K562 (cell line): Measurements from ENCODE around the gene ANKRD65. TPM values are rescaled to one million over a fixed set of nuclear protein-coding genes. Genes with fewer than 3 reads are reported as not detected.
"Not testable (repeated sequence)": the region's sequence is repeated elsewhere in the genome, so short reads cannot be mapped to it uniquely, and the experiment has no call there.

Source experiments
- ATAC-seq: fragments of 200-7000 bp; cut with Tn5 transposase; 3 replicates; pipeline ENCODE4 v1.9.1; 2020; ENCODE audit warnings: moderate library complexity
- BruUV-seq: library from RNA; stranded (reverse); fragments of 400-500 nt; replicated peaks from 2 replicates; lab custom pipeline; 2021; lab: Mats Ljungman, UMichigan
- CTCF ChIA-PET: fragments of 300-600 bp; formaldehyde crosslinking; extraction: SDS; loops from one replicate; lab custom pipeline; 2021; ENCODE audit warnings: low intra/inter-chr PET ratio; lab: Yijun Ruan, JAX
- POLR2A ChIA-PET: fragments of 300-600, 350-650 bp; sonication (Branson Sonifier 250); formaldehyde crosslinking; extraction: SDS; loops from one replicate; lab custom pipeline; 2021; ENCODE audit warnings: antibody characterized with exemption, inconsistent platforms; lab: Yijun Ruan, JAX
- DNase-seq, 4 experiments: peaks; one replicate each; pipeline versions ENCODE4 v3.0.0 to v3.0.0-alpha.2; 2011 to 2018; ENCODE audit warnings: low spot score in 3 of 4, mixed read lengths in 3 of 4; ENCODE audit errors: extremely low read depth in 1 of 4
- FAIRE-seq: peaks from 2 replicates; lab custom pipeline; 2011; peaks lifted over from hg19 to GRCh38; lab: Jason Lieb, UNC
- H2AFZ ChIP-seq: 2 replicates; pipeline ENCODE4 v1.6.0; 2011; ENCODE audit warnings: low read depth, low read length, control low read depth, inconsistent platforms
- H3K27ac ChIP-seq: fragments of 200-600 bp; 3 replicates; pipeline ENCODE4 v1.8.0; 2011; ENCODE audit warnings: low read depth, mild to moderate bottlenecking, control low read depth, inconsistent platforms, low read length, moderate library complexity, mixed read lengths; ENCODE audit errors: extremely low read depth
- H3K27me3 ChIP-seq, 2 experiments: fragments of 300-600 bp in 1 of 2; 2 replicates in 1 of 2; 3 replicates in 1 of 2; pipeline versions ENCODE4 v1.6.0 to v1.8.0; 2011; ENCODE audit warnings: inconsistent platforms in 2 of 2, low read length in 2 of 2, mild to moderate bottlenecking in 1 of 2, mixed read lengths in 1 of 2, moderate library complexity in 1 of 2; ENCODE audit not compliant: control insufficient read depth in 2 of 2, insufficient read depth in 2 of 2
- H3K36me3 ChIP-seq: fragments of 300-600 bp; 3 replicates; pipeline ENCODE4 v1.8.0; 2011; ENCODE audit warnings: mild to moderate bottlenecking, low read length, inconsistent platforms; ENCODE audit not compliant: control insufficient read depth, insufficient read depth
- H3K4me1 ChIP-seq, 2 experiments: fragments of 200-600 bp in 1 of 2; replicated peaks in 1 of 2; 2 replicates in 1 of 2; 3 replicates in 1 of 2; pipeline versions ENCODE4 v1.5.1 to v1.8.0; 2011; ENCODE audit warnings: inconsistent platforms in 2 of 2, low read length in 2 of 2, mild to moderate bottlenecking in 1 of 2, mixed read lengths in 1 of 2, moderate library complexity in 1 of 2; ENCODE audit not compliant: control insufficient read depth in 2 of 2, insufficient read depth in 2 of 2
- H3K4me2 ChIP-seq: 2 replicates; pipeline ENCODE4 v1.6.1; 2011; ENCODE audit warnings: low read length, control low read depth, inconsistent platforms, mixed read lengths; ENCODE audit not compliant: insufficient read depth
- H3K4me3 ChIP-seq: fragments of 200-600 bp; sonication (generic), shearing (Covaris generic); 2 replicates; pipeline ENCODE4 v1.5.1; 2016; ENCODE audit warnings: control low read depth, inconsistent platforms
- H3K79me2 ChIP-seq: fragments of 200-600 bp; 3 replicates; pipeline ENCODE4 v1.8.0; 2011; ENCODE audit warnings: low read length, inconsistent platforms; ENCODE audit not compliant: control insufficient read depth, insufficient read depth
- H3K9ac ChIP-seq, 2 experiments: 2 replicates each; pipeline versions ENCODE4 v1.6.0 to v1.6.1; 2011; ENCODE audit warnings: low read depth in 2 of 2, low read length in 2 of 2, control low read depth in 1 of 2, inconsistent platforms in 1 of 2, mild to moderate bottlenecking in 1 of 2, mixed read lengths in 1 of 2; ENCODE audit not compliant: insufficient read depth in 1 of 2
- H3K9me1 ChIP-seq: one replicate; pipeline ENCODE4 v1.6.0; 2011; ENCODE audit warnings: inconsistent platforms, mild to moderate bottlenecking, low read length, moderate library complexity; ENCODE audit not compliant: control insufficient read depth, insufficient read depth
- H3K9me3 ChIP-seq: replicated peaks from 2 replicates; pipeline ENCODE4 v1.5.1; 2011; ENCODE audit warnings: low read depth, low read length, inconsistent platforms; ENCODE audit not compliant: control insufficient read depth, insufficient read depth
- H4K20me1 ChIP-seq: replicated peaks from 2 replicates; pipeline ENCODE4 v1.6.1; 2011; ENCODE audit warnings: low read length, inconsistent platforms, mixed read lengths; ENCODE audit not compliant: control insufficient read depth, insufficient read depth
- ESRRA ChIP-seq: fragments of 450-650 bp; IDR thresholded peaks from 2 replicates; pipeline ENCODE4 v1.6.1; 2014; ENCODE audit warnings: low read depth, mild to moderate bottlenecking, moderate library complexity, borderline replicate concordance
- PML ChIP-seq: IDR thresholded peaks from 2 replicates; pipeline ENCODE4 v1.6.1; 2012; ENCODE audit warnings: low read length, inconsistent platforms
- POLR2AphosphoS5 ChIP-seq: IDR thresholded peaks from 2 replicates; pipeline ENCODE4 v1.6.1; 2011; ENCODE audit warnings: mild to moderate bottlenecking, low read depth, low read length, moderate library complexity; ENCODE audit not compliant: control insufficient read depth, insufficient read depth
- POLR2G ChIP-seq: fragments of 200-400 bp; formaldehyde crosslinking; IDR thresholded peaks from 2 replicates; pipeline ENCODE4 v1.6.1; 2017; ENCODE audit warnings: low read depth, mild to moderate bottlenecking, antibody characterized with exemption, low read length, moderate library complexity
- RBFOX2 ChIP-seq: fragments of 200-400 bp; formaldehyde crosslinking; IDR thresholded peaks from 2 replicates; pipeline ENCODE4 v1.6.1; 2017; ENCODE audit warnings: low read depth, mild to moderate bottlenecking, low read length, moderate library complexity
- RBM22 ChIP-seq: fragments of 200-400 bp; formaldehyde crosslinking; IDR thresholded peaks from 2 replicates; pipeline ENCODE4 v1.6.1; 2018; ENCODE audit warnings: low read length, low read depth; ENCODE audit not compliant: poor library complexity, severe bottlenecking
- ZBTB1 ChIP-seq: sonication (generic); formaldehyde crosslinking; IDR thresholded peaks from 2 replicates; pipeline ENCODE4 v1.8.1; 2023; ENCODE audit warnings: missing genetic modification reagents, low read depth, mild to moderate bottlenecking, borderline replicate concordance
- ZBTB33 ChIP-seq: sonication (generic); formaldehyde crosslinking; IDR thresholded peaks from 2 replicates; pipeline ENCODE4 v1.8.1; 2023; ENCODE audit warnings: mild to moderate bottlenecking, missing genetic modification reagents
- WGBS: fragments of 100-300 bp; shearing (Covaris generic); methylation state at CpG from one replicate; pipeline ENCODE4 v1.1.6; 2016; ENCODE audit warnings: low coverage, mixed read lengths; ENCODE audit not compliant: insufficient coverage; ENCODE audit errors: missing lambda C conversion rate; 5-methylcytosine and 5-hydroxymethylcytosine counted together
- in situ Hi-C: fragments of 300-500 bp; cut with MboI; formaldehyde crosslinking; loops from 4 replicates; pipeline ENCODE4 v1.15.0; 2018; ENCODE audit warnings: inconsistent platforms, mixed read lengths
- intact Hi-C: fragments of 100-400 bp; cut with micrococcal nuclease; formaldehyde crosslinking; loops from 2 replicates; pipeline ENCODE4 v1.14.2; 2022
- polyA plus RNA-seq, 8 experiments: library from polyadenylated mRNA; depleted of rRNA in 4 of 8; stranded (reverse) in 5 of 8; unstranded in 3 of 8; fragments of >200 nt; fragmentation: Nextera tagmentation in 2 of 8; fragmentation: Illumina TruSeq in 1 of 8; extraction: Ambion mirVana in 2 of 8; extraction: Trizol in 1 of 8; gene quantifications; 2 replicates each; pipeline versions ENCODE4 v1.2.1 to v1.2.3, GENCODE V29; 2011 to 2014; ENCODE audit warnings: inconsistent platforms in 1 of 8, missing spikeins in 1 of 8
- total RNA-seq, 7 experiments: library from RNA; depleted of rRNA in 6 of 7; stranded (reverse); fragments of >200 nt in 6 of 7; fragmentation: Illumina TruSeq in 2 of 7; extraction: Trizol in 2 of 7; gene quantifications; 2 replicates each; pipeline versions ENCODE4 v1.2.1 to v1.2.3, GENCODE V29; 2011 to 2021; ENCODE audit warnings: low replicate concordance in 1 of 7

The ANKRD65 gene
- total and polyA plus RNA-seq, 9 of the 15 experiments (the other 6 are each of a cell fraction or from before 2014, with no cell fraction given) = not detected

GRCh38 chr1:1385931-1386330, 35.1 kb downstream of the ANKRD65 start:
- peaks cover 60% of the 10 kb centered on the region for H3K36me3 ChIP-seq

GRCh38 chr1:1385339-1385738, 35.7 kb downstream of the ANKRD65 start:
- H3K9me1 ChIP-seq, CTCF ChIA-PET, ATAC-seq, H3K4me3 ChIP-seq, intact Hi-C loops, H3K4me2 ChIP-seq, FAIRE-seq, BruUV-seq, H3K9ac ChIP-seq, H3K27me3 ChIP-seq, H3K79me2 ChIP-seq, H3K9me3 ChIP-seq, H4K20me1 ChIP-seq, DNase-seq, H2AFZ ChIP-seq, H3K27ac ChIP-seq, in situ Hi-C loops: not testable (repeated sequence)
- WGBS = 94% methylated on average over 29 of the region's 29 CpGs
- Histone ChIP-seq H3K4me1 (peaks cover 0 to 22% of the 10 kb centered on the region in 2 experiments; a peak in 2 of 5 replicates), H3K36me3 (peaks cover 54% of the 10 kb centered on the region)
- POLR2A ChIA-PET = interaction anchor here (1.1 to 7.1 kb wide), 5 partner anchors 8 to 17 kb away, joined by 3 to 58 read pairs (median 8); partner anchors contain the start of genes AURKAIP1 and CCNL2
- TF ChIP-seq POLR2AphosphoS5 = 0 out of 2 replicates have a peak, but pooled peaks have one; percentile 18
- TF ChIP-seq RBM22 = peak; percentile 87
- TF ChIP-seq ZBTB33 (CRISPR knock-in tag) = peak; percentile 83
- peak; percentile 72 for TF ChIP-seq POLR2G
- TF ChIP-seq RBFOX2 = peak; percentile 67

More at GRCh38 chr1:1385931-1386330, 35.1 kb downstream of the ANKRD65 start:
- CTCF ChIA-PET = no interaction called here
- POLR2A ChIA-PET = interaction anchor here (1.1 to 7.1 kb wide), 4 partner anchors 10 to 38 kb away, joined by 3 to 58 read pairs (median 31); partner anchors contain the start of genes AURKAIP1 and CCNL2
- no peak overlapping the region for H3K27ac ChIP-seq
- H3K79me2 ChIP-seq = no peaks in the 10 kb centered on the region
- no peak overlapping the region for H2AFZ ChIP-seq
- ATAC-seq (no peak), FAIRE-seq (no peak), DNase-seq (peak in 1 of 4 experiments; percentile 16)
- intact Hi-C loops = no loop called here
- no peak overlapping the region for H3K9ac ChIP-seq
- 93% methylated on average over 8 of the region's 8 CpGs for WGBS
- peaks cover 0 to 16% of the 10 kb centered on the region in 2 experiments; a peak in 3 of 5 replicates for H3K4me1 ChIP-seq
- H3K9me1 ChIP-seq = no peaks in the 10 kb centered on the region
- in situ Hi-C loops = no loop called here
- no peaks in the 10 kb centered on the region for H3K27me3 ChIP-seq
- no peak overlapping the region for H3K4me2 ChIP-seq
- BruUV-seq = no TSS peak
- TF ChIP-seq PML = peak; percentile 28; the same call in 1 of the 2 replicates
- TF ChIP-seq RBFOX2 = peak; percentile 13; the same call in 1 of the 2 replicates
- no peak for TF ChIP-seq ZBTB1 (CRISPR knock-in tag)
- no peak for TF ChIP-seq ESRRA
- peaks cover 2% of the 10 kb centered on the region; the same call in 1 of the 2 replicates for H3K9me3 ChIP-seq
- H3K4me3 ChIP-seq = no peak overlapping the region
- H4K20me1 ChIP-seq = no peaks in the 10 kb centered on the region
